ENCODE data around the gene EBI3. TPM values are rescaled to one million over a fixed set of nuclear protein-coding genes. Genes with fewer than 3 reads are reported as not detected.

The EBI3 gene
- total RNA-seq, 2 experiments from 2014 or later: not detected

DNA sequence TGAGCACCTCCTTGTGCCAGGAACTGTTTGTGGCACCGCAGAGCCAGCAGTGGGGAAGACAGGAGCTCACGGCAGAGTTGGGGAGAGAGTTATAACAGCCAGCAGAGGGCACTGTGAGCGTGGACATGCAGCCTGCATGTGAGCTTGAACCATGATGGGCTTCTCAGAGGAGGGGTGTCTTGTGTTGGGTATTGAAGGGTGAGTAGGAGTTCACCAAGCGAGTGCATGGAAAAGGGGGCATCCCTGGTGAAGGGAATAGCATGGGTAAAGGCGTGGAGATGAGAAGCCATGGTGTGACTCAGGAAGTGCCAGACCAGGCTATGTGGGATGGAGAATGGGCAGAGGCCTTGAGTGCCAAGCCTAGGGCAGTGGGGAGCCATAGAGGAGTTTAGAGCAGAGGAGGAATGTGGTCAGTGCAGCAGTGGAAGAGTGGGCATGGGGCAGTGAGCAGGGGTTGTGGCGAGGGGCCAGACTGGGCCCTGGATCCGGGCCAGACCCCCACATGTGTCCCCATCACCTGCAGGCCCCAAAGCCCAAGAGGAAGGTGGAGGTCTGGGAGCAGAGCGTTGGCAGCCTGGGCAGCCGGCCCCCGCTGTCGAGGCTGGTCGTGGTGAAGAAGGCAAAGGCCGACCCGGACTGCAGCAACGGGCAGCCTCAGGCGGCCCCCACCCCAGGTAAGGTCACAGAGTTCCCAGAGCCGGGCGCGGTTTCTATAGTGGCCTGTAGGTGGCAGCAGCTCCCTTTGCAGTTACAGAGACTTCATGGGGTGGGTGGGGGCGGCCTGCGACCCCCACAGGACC lies 38.0 kb downstream of the EBI3 start:
- Histone ChIP-seq H3K27me3 (ENCODE audit: control insufficient read depth in 1 of 2, insufficient read depth in 2 of 2, low read length in 2 of 2) (no peaks in the 10 kb centered on the region), H3K27ac (ENCODE audit: low read depth in 1 of 2, low read length in 2 of 2) (no peak overlapping the region), H3K36me3 (ENCODE audit: insufficient read depth, low read length) (peaks cover 67% of the 10 kb centered on the region), H3K4me1 (ENCODE audit: insufficient read depth, low read length) (peaks cover 20% of the 10 kb centered on the region), H3K9me3 (ENCODE audit: control insufficient read depth in 1 of 2, insufficient read depth in 1 of 2, low read length in 2 of 2) (peaks cover 0 to 5% of the 10 kb centered on the region in 2 experiments), H3K4me3 (ENCODE audit: low read length) (no peak overlapping the region)
- Mint-ChIP-seq H3K27ac (no peak overlapping the region), H3K9me3 (no peaks in the 10 kb centered on the region), H3K27me3 (no peaks in the 10 kb centered on the region), H3K36me3 (ENCODE audit: low read depth) (peaks cover 65% of the 10 kb centered on the region), H3K4me1 (ENCODE audit: low read depth) (peaks cover 18% of the 10 kb centered on the region), H3K4me3 (no peak overlapping the region)
- intact Hi-C loops (cut with DNase I, micrococcal nuclease): loop anchor here (1.0 to 5.0 kb wide), 4 partner anchors 85 to 258 kb away; partner anchors contain the start of genes CHAF1A (in 2 of the 2) and SH3GL1 (in 1 of the 2)
- TF ChIP-seq, protein P1, sequence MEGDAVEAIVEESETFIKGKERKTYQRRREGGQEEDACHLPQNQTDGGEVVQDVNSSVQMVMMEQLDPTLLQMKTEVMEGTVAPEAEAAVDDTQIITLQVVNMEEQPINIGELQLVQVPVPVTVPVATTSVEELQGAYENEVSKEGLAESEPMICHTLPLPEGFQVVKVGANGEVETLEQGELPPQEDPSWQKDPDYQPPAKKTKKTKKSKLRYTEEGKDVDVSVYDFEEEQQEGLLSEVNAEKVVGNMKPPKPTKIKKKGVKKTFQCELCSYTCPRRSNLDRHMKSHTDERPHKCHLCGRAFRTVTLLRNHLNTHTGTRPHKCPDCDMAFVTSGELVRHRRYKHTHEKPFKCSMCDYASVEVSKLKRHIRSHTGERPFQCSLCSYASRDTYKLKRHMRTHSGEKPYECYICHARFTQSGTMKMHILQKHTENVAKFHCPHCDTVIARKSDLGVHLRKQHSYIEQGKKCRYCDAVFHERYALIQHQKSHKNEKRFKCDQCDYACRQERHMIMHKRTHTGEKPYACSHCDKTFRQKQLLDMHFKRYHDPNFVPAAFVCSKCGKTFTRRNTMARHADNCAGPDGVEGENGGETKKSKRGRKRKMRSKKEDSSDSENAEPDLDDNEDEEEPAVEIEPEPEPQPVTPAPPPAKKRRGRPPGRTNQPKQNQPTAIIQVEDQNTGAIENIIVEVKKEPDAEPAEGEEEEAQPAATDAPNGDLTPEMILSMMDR (IDR thresholded peaks at IDR 0.05): peak; percentile 79
- POLR2A ChIA-PET: interaction anchor here (1.0 to 1.9 kb wide), 4 partner anchors 52 to 103 kb away, joined by 4 to 9 read pairs (median 6); partner anchors contain the start of gene MPND
- CTCF ChIA-PET: interaction anchor here (0.5 to 2.2 kb wide), 9 partner anchors 9 to 258 kb away, joined by 3 to 36 read pairs (median 4); partner anchors contain the start of genes MPND and SH3GL1
- ATAC-seq (ENCODE audit: poor library complexity): peak; percentile 70
- DNase-seq: peak; percentile 44 to 75 (median 56)

GRCh38 chr19:4267901-4268815 lies 38.8 kb downstream of the EBI3 start:
- peaks cover 18% of the 10 kb centered on the region for H3K4me1 Mint-ChIP-seq (ENCODE audit: low read depth)
- ChIA-PET CTCF (interaction anchor here (1.3 to 2.2 kb wide), 5 partner anchors 8 to 257 kb away, joined by 4 to 36 read pairs (median 7); partner anchors contain the start of genes MPND and SH3GL1), POLR2A (interaction anchor here (1.0 to 1.9 kb wide), 3 partner anchors 51 to 134 kb away, joined by 3 to 7 read pairs (median 4); partner anchors contain the start of genes CHAF1A and MPND)
- peaks cover 19% of the 10 kb centered on the region for H3K4me1 ChIP-seq (ENCODE audit: insufficient read depth, low read length)
- TF ChIP-seq, protein P1 (IDR thresholded peaks at IDR 0.05): no peak
- peaks cover 0 to 5% of the 10 kb centered on the region in 2 experiments for H3K9me3 ChIP-seq (ENCODE audit: control insufficient read depth in 1 of 2, insufficient read depth in 1 of 2, low read length in 2 of 2)
- peaks cover 61% of the 10 kb centered on the region for H3K36me3 ChIP-seq (ENCODE audit: insufficient read depth, low read length)
- no peak overlapping the region for H3K27ac ChIP-seq (ENCODE audit: low read depth in 1 of 2, low read length in 2 of 2)
- no peaks in the 10 kb centered on the region for H3K27me3 Mint-ChIP-seq
- peaks cover 58% of the 10 kb centered on the region for H3K36me3 Mint-ChIP-seq (ENCODE audit: low read depth)
- no peaks in the 10 kb centered on the region for H3K27me3 ChIP-seq (ENCODE audit: control insufficient read depth in 1 of 2, insufficient read depth in 2 of 2, low read length in 2 of 2)
- H3K27ac Mint-ChIP-seq: no peak overlapping the region
- no peak overlapping the region for H3K4me3 Mint-ChIP-seq
- DNase-seq (no peak), ATAC-seq (ENCODE audit: poor library complexity) (no peak)
- no peak overlapping the region for H3K4me3 ChIP-seq (ENCODE audit: low read length)
- intact Hi-C loops (cut with DNase I, micrococcal nuclease): loop anchor here (1.0 to 5.0 kb wide), 4 partner anchors 84 to 257 kb away; partner anchors contain the start of genes CHAF1A (in 2 of the 2) and SH3GL1 (in 1 of the 2)
- no peaks in the 10 kb centered on the region for H3K9me3 Mint-ChIP-seq
